HS-27A (cell line): ENCODE data around the gene SAPCD2.

Experiments
- DNase-seq: peaks from one replicate; pipeline ENCODE4 v3.0.0-alpha.2; 2012; ENCODE audit warnings: low read depth, missing footprints

SAPCD2 gene

GRCh38 chr9:137017791-137018497, 52.4 kb downstream of the SAPCD2 start:
- DNase-seq: no peak

- DNase-seq: no peak
These were observed 53.3 kb downstream of the SAPCD2 start for GRCh38 chr9:137017071-137017470.

- DNase-seq: no peak
These were observed 53.9 kb downstream of the SAPCD2 start for GRCh38 chr9:137016436-137016835.

GRCh38 chr9:137015976-137016375, 54.4 kb downstream of the SAPCD2 start:
- no peak for DNase-seq

GRCh38 chr9:137015540-137015930, 54.8 kb downstream of the SAPCD2 start:
- DNase-seq: no peak

GRCh38 chr9:137014776-137015539, 55.4 kb downstream of the SAPCD2 start:
- DNase-seq: no peak

- no peak for DNase-seq
These were observed 56.2 kb downstream of the SAPCD2 start for GRCh38 chr9:137014166-137014565.

- DNase-seq: no peak
These were observed 56.8 kb downstream of the SAPCD2 start for GRCh38 chr9:137013571-137013940.

GRCh38 chr9:137012694-137013570, 57.4 kb downstream of the SAPCD2 start:
- no peak for DNase-seq
